Coronary artery (tissue), 2 donors: ENCODE data around the gene PIK3IP1.

Experiments used
- DNase-seq: peaks from one replicate; pipeline ENCODE4 v3.0.0-alpha.2; 2017; ENCODE audit warnings: low spot score
- H3K27ac ChIP-seq, 2 donors: fragments of 200-600 bp; sonication (generic); one replicate each; pipeline ENCODE4 v1.5.1; 2016 to 2019
- H3K4me3 ChIP-seq: fragments of 200-600 bp; sonication (generic); 2 replicates; pipeline ENCODE4 v1.5.1; 2016; ENCODE audit warnings: mild to moderate bottlenecking, moderate library complexity
- CTCF ChIP-seq: fragments of 200-600 bp; sonication (generic); IDR thresholded peaks from one replicate; pipeline ENCODE4 v1.5.1; 2019; ENCODE audit warnings: antibody characterized with exemption

The PIK3IP1 gene

DNA sequence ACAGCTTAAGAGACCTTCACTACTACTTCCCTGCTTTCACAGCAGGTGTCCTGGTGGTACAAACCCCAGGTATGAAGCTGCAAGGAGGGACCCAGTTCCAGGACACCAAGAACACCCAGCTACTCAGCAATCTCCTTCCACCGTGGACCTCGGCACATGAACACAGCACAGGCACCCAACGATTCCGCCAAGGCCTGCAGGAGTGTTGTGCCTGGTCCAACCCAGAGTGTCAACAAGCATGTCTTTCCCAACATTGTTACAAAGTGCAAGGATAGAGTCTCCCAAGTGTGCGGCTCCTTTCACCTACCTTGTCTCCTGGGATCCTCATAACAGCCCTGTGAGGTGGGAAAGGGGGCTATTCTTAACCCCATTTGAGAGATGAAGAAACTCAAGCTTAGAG lies 42.0 kb upstream of the PIK3IP1 start:
- TF ChIP-seq CTCF, result no peak
- DNase-seq, result no peak
- H3K4me3 ChIP-seq, result no peak overlapping the region
- H3K27ac ChIP-seq, result no peak overlapping the region

- H3K27ac ChIP-seq, result no peak overlapping the region
- DNase-seq, result no peak
These were observed 41.4 kb upstream of the PIK3IP1 start for GRCh38 chr22:31333641-31334040.

DNA sequence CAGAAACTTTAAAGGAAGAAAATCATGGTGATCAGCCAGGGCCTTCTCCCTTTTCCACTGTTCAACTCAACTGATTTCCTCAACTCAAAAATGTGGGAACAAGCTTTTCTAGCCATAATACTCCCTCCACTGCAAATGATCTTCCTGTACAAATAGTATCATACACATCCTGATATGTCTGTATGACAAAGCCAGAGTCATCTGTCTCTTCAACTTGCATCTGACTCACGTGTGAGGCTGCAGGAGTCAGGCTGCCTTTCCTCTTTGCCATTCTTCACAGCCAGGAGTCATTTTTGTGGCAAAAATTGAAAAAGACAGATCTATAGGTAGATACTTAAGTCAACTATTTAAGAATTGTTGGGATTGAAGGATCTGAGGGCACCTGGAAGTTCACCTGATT lies 40.6 kb upstream of the PIK3IP1 start:
- H3K27ac ChIP-seq, result no peak overlapping the region
- TF ChIP-seq CTCF, result no peak
- no peak overlapping the region for H3K4me3 ChIP-seq
- no peak for DNase-seq

More at GRCh38 chr22:31333641-31334040, 41.4 kb upstream of the PIK3IP1 start:
- H3K4me3 ChIP-seq, result no peak overlapping the region
- no peak for TF ChIP-seq CTCF

DNA sequence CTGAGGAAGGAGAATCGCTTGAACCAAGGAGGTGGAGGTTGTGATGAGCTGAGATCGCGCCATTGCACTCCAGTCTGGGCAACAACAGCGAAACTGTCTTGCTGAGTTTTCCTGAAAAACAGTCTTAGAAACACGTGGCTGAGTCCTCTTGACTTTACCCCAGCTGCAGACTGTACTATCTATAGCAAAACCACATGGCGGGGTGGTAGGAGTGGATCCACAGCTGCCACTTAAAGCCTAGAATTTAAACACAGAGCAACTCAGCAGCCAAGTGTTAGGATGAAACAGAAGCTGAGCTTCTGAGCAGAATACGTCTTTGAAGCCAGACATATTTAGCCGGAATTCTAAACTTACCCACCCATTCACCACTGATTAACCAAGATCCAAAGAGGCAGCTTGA lies 39.7 kb upstream of the PIK3IP1 start:
- DNase-seq, result no peak
- TF ChIP-seq CTCF, result no peak
- no peak overlapping the region for H3K4me3 ChIP-seq
- no peak overlapping the region for H3K27ac ChIP-seq

GRCh38 chr22:31329453-31330215 lies 37.3 kb upstream of the PIK3IP1 start:
- TF ChIP-seq CTCF, result no peak
- Histone ChIP-seq H3K4me3 (no peak overlapping the region), H3K27ac (no peak overlapping the region)
- no peak for DNase-seq

- Histone ChIP-seq H3K27ac (no peak overlapping the region), H3K4me3 (no peak overlapping the region)
- DNase-seq, result no peak
- TF ChIP-seq CTCF, result no peak
These were observed 36.7 kb upstream of the PIK3IP1 start for GRCh38 chr22:31329029-31329428.

GRCh38 chr22:31328544-31328960 lies 36.3 kb upstream of the PIK3IP1 start:
- Histone ChIP-seq H3K27ac (no peak overlapping the region), H3K4me3 (no peak overlapping the region)
- TF ChIP-seq CTCF, result no peak
- DNase-seq, result no peak
